Activated T-cell treated with anti-CD3 and anti-CD28 coated beads, Interleukin-2, amount 50 U/mL, for 72 hours (primary cell): ENCODE measurements around the gene OBP2B. TPM values are rescaled to one million over a fixed set of nuclear protein-coding genes. Genes with fewer than 3 reads are reported as not detected.

ENCODE experiments used
- ATAC-seq, 2 donors: fragments of 150-1000 bp; cut with Tn5 transposase; replicated peaks in 1 of 2; 2 replicates each; pipeline ENCODE4 v1.10.0; 2021; ENCODE audit warnings: moderate library complexity in 2 of 2, mild to moderate bottlenecking in 1 of 2
- DNase-seq, 2 donors: peaks; one replicate each; pipeline ENCODE4 v3.0.0; 2021 to 2022; ENCODE audit warnings: mixed read lengths in 1 of 2
- H3K27ac Mint-ChIP-seq: one replicate; pipeline ENCODE4 v1.8.0; 2022; ENCODE audit warnings: mild to moderate bottlenecking, moderate library complexity, mixed read lengths
- H3K27me3 Mint-ChIP-seq: one replicate; pipeline ENCODE4 v1.8.0; 2022; ENCODE audit warnings: low read depth, mixed read lengths
- H3K36me3 Mint-ChIP-seq, 2 donors: one replicate each; pipeline ENCODE4 v1.8.0; 2022; ENCODE audit warnings: mixed read lengths in 2 of 2, mild to moderate bottlenecking in 1 of 2; ENCODE audit not compliant: insufficient read depth in 2 of 2
- H3K4me1 Mint-ChIP-seq: one replicate; pipeline ENCODE4 v1.8.0; 2022; ENCODE audit warnings: low read depth, mixed read lengths
- H3K4me3 Mint-ChIP-seq, 2 donors: one replicate each; pipeline ENCODE4 v1.8.0; 2022; ENCODE audit warnings: mild to moderate bottlenecking in 2 of 2, mixed read lengths in 2 of 2, moderate library complexity in 2 of 2
- H3K9me3 Mint-ChIP-seq, 2 donors: one replicate each; pipeline ENCODE4 v1.8.0; 2022; ENCODE audit warnings: mixed read lengths in 2 of 2
- total RNA-seq, 2 donors: library from RNA; stranded (reverse); gene quantifications; one replicate each; pipeline ENCODE4 v1.2.3, GENCODE V29; 2022

Gene OBP2B
- total RNA-seq, 2 donors from 2014 or later: not detected

- H3K27ac Mint-ChIP-seq: no peak overlapping the region
- no peak overlapping the region for H3K4me3 Mint-ChIP-seq
- H3K27me3 Mint-ChIP-seq: no peaks in the 10 kb centered on the region
- no peaks in the 10 kb centered on the region for H3K36me3 Mint-ChIP-seq
- peaks cover 10% of the 10 kb centered on the region for H3K4me1 Mint-ChIP-seq
- ATAC-seq (peak; percentile 62 to 68), DNase-seq (peak; percentile 42 to 46)
- no peaks in the 10 kb centered on the region for H3K9me3 Mint-ChIP-seq
Measured at GRCh38 chr9:133160742-133161546, 48.1 kb downstream of the OBP2B start.

- no peak for ATAC-seq
- no peak overlapping the region for H3K4me3 Mint-ChIP-seq
Measured at GRCh38 chr9:133158695-133159094, 50.4 kb downstream of the OBP2B start.

More at GRCh38 chr9:133158695-133159094, 50.4 kb downstream of the OBP2B start:
- Mint-ChIP-seq H3K27me3 (no peaks in the 10 kb centered on the region), H3K36me3 (no peaks in the 10 kb centered on the region), H3K27ac (no peak overlapping the region), H3K9me3 (no peaks in the 10 kb centered on the region), H3K4me1 (peaks cover 10% of the 10 kb centered on the region)
- no peak for DNase-seq

Other genes starting within 250 kb of the OBP2B start
- under 1 TPM in 1 of 2 donors, not detected in 1; 0.12 TPM for gene GFI1B, start 230.6 kb downstream of the OBP2B start, total RNA-seq
- gene GTF3C5, start 178.3 kb downstream of the OBP2B start, total RNA-seq: 100 to 1,000 TPM in 1 of 2 donors, 10 to 100 TPM in 1; 79.5 to 101 TPM
- gene CEL, start 147.3 kb downstream of the OBP2B start, total RNA-seq: 1 to 10 TPM; 1.6 to 3.6 TPM
- gene RALGDS, start 88.0 kb downstream of the OBP2B start, total RNA-seq: 10 to 100 TPM; 50.7 to 78.2 TPM
- gene GBGT1, start 45.3 kb downstream of the OBP2B start, total RNA-seq: 1 to 10 TPM in 1 of 2 donors, under 1 TPM in 1; 0.86 to 2.0 TPM
- gene ABO, start 66.0 kb upstream of the OBP2B start, total RNA-seq: not detected
- 10 to 100 TPM; 13.7 to 14.0 TPM for gene SURF6, start 126.9 kb upstream of the OBP2B start, total RNA-seq
- 10 to 100 TPM; 27.4 to 31.5 TPM for gene MED22, start 138.9 kb upstream of the OBP2B start, total RNA-seq
- gene RPL7A, start 139.0 kb upstream of the OBP2B start, total RNA-seq: 1,000 to 10,000 TPM; 2,529 to 2,856 TPM
- 10 to 100 TPM; 32.7 to 33.4 TPM for gene SURF1, start 147.2 kb upstream of the OBP2B start, total RNA-seq
- 10 to 100 TPM; 14.7 to 19.9 TPM for gene SURF2, start 147.3 kb upstream of the OBP2B start, total RNA-seq
- 100 to 1,000 TPM; 426 to 494 TPM for gene SURF4, start 166.8 kb upstream of the OBP2B start, total RNA-seq
- 1 to 10 TPM in 1 of 2 donors, under 1 TPM in 1; 0.88 to 1.3 TPM for gene STKLD1, start 167.1 kb upstream of the OBP2B start, total RNA-seq
- gene REXO4, start 208.8 kb upstream of the OBP2B start, total RNA-seq: 10 to 100 TPM; 22.9 to 25.0 TPM
- 1 to 10 TPM; 3.9 to 4.7 TPM for gene ADAMTS13, start 213.1 kb upstream of the OBP2B start, total RNA-seq